Measurements from ENCODE around the gene B3GAT1. TPM values are rescaled to one million over a fixed set of nuclear protein-coding genes. Genes with fewer than 3 reads are reported as not detected.

Gene B3GAT1
- total RNA-seq, 2 donors from 2014 or later, result 20.6 to 29.5 TPM

DNA sequence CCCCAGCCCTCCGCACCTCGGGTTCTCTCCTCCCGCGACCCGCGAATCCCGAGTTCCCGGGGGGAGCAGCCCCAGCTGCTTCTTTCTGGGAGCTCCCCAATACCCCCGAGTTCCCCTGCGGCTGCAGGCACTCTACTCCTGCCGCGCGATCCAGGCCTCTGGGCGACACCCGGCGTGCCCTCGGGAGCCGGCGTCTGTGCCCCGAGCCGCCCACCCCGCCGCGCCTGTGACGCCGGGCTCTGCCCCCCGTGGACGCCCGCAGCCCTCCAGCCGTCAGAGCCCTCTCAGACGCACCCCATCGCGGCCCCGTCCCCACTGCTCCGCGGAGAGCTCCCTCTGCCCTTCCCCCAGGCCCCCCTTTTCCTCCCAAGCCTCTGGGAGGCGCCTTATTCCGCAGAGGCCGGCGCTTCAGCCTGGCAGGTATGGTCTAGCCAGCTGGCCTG, 79.8 kb downstream of the B3GAT1 start:
- Mint-ChIP-seq H3K27me3 (ENCODE audit: insufficient read depth) (peaks cover 53% of the 10 kb centered on the region), H3K27ac (no peak overlapping the region), H3K4me3 (peak overlapping the region; percentile 58), H3K36me3 (ENCODE audit: low read depth) (no peaks in the 10 kb centered on the region), H3K9me3 (no peaks in the 10 kb centered on the region), H3K4me1 (peaks cover 10% of the 10 kb centered on the region)
- no peaks in the 10 kb centered on the region for H3K9me3 ChIP-seq (ENCODE audit: control insufficient read depth, low read length)
- peaks cover 60% of the 10 kb centered on the region for H3K27me3 ChIP-seq (ENCODE audit: control insufficient read depth, insufficient read depth, low read length, poor library complexity, severe bottlenecking)
- H3K9ac ChIP-seq (ENCODE audit: extremely low read depth, low read length, poor library complexity, severe bottlenecking), result peak overlapping the region; percentile 11
- TF ChIP-seq, protein P1, sequence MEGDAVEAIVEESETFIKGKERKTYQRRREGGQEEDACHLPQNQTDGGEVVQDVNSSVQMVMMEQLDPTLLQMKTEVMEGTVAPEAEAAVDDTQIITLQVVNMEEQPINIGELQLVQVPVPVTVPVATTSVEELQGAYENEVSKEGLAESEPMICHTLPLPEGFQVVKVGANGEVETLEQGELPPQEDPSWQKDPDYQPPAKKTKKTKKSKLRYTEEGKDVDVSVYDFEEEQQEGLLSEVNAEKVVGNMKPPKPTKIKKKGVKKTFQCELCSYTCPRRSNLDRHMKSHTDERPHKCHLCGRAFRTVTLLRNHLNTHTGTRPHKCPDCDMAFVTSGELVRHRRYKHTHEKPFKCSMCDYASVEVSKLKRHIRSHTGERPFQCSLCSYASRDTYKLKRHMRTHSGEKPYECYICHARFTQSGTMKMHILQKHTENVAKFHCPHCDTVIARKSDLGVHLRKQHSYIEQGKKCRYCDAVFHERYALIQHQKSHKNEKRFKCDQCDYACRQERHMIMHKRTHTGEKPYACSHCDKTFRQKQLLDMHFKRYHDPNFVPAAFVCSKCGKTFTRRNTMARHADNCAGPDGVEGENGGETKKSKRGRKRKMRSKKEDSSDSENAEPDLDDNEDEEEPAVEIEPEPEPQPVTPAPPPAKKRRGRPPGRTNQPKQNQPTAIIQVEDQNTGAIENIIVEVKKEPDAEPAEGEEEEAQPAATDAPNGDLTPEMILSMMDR (conservative IDR thresholded peaks at IDR 0.05), result peak; percentile 25
- WGBS, 2 experiments (ENCODE audit: insufficient coverage in 1 of 2, insufficient read length in 1 of 2), result 1% methylated on average over 18 to 40 of the region's 40 CpGs
- DNase-seq, result peak; percentile 86
- peaks cover 3% of the 10 kb centered on the region for H3K4me1 ChIP-seq (ENCODE audit: control insufficient read depth, insufficient read depth, low read length)
- no peaks in the 10 kb centered on the region for H3K36me3 ChIP-seq (ENCODE audit: control insufficient read depth, insufficient read depth, low read length)
- no peak overlapping the region for H3K27ac ChIP-seq (ENCODE audit: low read depth, low read length)
- peak overlapping the region; percentile 76 for H3K4me3 ChIP-seq (ENCODE audit: low read length)

DNA sequence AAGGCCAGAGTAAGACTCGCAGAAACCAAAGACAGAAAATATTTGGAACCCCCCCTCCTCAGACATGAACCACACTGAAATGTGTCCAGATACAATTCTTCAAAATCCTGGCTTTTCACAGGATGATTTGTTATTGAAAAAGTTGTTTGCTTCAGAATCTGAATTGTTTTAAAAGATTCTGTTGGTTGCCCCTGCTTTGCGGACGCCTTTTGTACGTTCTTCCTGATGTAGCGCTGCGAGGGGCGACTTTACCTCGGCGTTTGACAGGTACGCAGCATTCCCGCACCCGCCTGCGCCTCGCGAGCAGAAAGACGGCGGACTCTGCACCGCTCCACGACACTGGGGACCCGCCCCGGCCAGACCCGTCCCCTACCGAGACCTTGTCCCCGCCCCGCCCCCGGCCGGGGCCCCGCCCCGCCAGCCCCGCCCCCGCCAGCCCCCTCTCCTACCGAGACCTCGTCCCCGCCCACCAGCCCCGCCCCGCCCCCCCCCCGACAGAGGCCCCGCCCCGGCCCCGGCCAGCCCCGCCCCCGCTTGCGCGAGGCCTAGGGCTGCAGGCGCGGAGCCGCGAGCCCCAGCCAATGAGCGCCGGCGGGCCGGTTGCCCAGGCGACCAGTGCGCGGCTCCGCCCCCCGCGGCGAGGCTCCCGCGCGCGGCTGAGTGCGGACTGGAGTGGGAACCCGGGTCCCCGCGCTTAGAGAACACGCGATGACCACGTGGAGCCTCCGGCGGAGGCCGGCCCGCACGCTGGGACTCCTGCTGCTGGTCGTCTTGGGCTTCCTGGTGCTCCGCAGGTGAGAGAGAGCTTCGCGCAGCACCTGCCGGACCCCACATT, 80.5 kb downstream of the B3GAT1 start, which contains the start of gene GLB1L2:
Gene GLB1L2, plus strand, starts transcription at position 635 of the 835 bp plus-strand sequence. Its CDS starts 74 bp downstream, at position 709.
- Mint-ChIP-seq H3K36me3 (ENCODE audit: low read depth) (no peaks in the 10 kb centered on the region), H3K9me3 (no peaks in the 10 kb centered on the region), H3K27me3 (ENCODE audit: insufficient read depth) (peaks cover 53% of the 10 kb centered on the region), H3K27ac (no peak within 1 kb of the TSS), H3K4me1 (peaks cover 10% of the 10 kb centered on the region), H3K4me3 (peak within 1 kb of the TSS; percentile 58)
- peaks cover 58% of the 10 kb centered on the region for H3K27me3 ChIP-seq (ENCODE audit: control insufficient read depth, insufficient read depth, low read length, poor library complexity, severe bottlenecking)
- no peak within 1 kb of the TSS for H3K27ac ChIP-seq (ENCODE audit: low read depth, low read length)
- TF ChIP-seq, protein P1 (conservative IDR thresholded peaks at IDR 0.05), result no peak
- WGBS, 2 experiments (ENCODE audit: insufficient coverage in 1 of 2, insufficient read length in 1 of 2), result 1 to 3% methylated on average over 24 to 65 of the region's 80 CpGs
- H3K36me3 ChIP-seq (ENCODE audit: control insufficient read depth, insufficient read depth, low read length), result no peaks in the 10 kb centered on the region
- no peaks in the 10 kb centered on the region for H3K9me3 ChIP-seq (ENCODE audit: control insufficient read depth, low read length)
- H3K4me1 ChIP-seq (ENCODE audit: control insufficient read depth, insufficient read depth, low read length), result peaks cover 3% of the 10 kb centered on the region
- peak; percentile 97 for DNase-seq
- H3K9ac ChIP-seq (ENCODE audit: extremely low read depth, low read length, poor library complexity, severe bottlenecking), result peak within 1 kb of the TSS; percentile 11
- H3K4me3 ChIP-seq (ENCODE audit: low read length), result peak within 1 kb of the TSS; percentile 76

DNA sequence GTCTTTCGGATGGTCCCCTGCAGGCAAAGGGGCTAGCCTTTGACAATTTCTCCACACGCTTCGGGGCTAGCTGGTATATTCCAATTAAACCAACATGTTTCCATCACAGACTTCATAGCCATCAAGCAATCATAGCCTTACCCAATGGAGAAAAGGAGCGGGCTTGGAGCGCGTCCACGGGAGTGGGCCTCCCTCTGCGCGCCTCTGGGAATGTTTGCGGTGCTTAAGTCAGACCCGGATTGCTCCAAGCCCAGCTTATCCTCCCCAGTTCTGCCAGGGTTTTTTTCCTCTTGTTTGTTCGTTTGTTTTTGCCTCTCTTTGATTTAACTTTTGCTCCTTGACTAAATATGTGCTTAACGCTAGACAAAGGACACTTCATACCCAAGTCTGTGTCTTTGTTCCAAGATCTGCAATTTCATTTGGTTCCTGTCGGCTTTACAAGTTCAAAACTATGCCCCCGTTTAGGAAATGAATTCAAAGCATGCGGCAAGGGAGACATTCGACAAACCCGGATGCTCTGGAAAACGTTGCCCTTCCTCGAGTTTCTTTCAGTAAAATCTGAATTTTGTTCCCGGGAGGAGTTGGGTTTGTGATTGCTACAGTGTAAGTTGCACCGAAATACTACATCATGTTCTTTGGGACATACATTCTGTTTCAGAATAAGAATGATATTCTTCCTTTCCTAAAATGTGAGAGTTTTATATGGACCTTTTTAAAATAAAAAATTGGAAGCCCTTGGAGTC, 81.3 kb downstream of the B3GAT1 start:
- H3K9me3 ChIP-seq (ENCODE audit: control insufficient read depth, low read length), result no peaks in the 10 kb centered on the region
- H3K4me1 ChIP-seq (ENCODE audit: control insufficient read depth, insufficient read depth, low read length), result peaks cover 3% of the 10 kb centered on the region
- Mint-ChIP-seq H3K4me1 (peaks cover 10% of the 10 kb centered on the region), H3K27ac (no peak overlapping the region), H3K27me3 (ENCODE audit: insufficient read depth) (peaks cover 52% of the 10 kb centered on the region), H3K36me3 (ENCODE audit: low read depth) (no peaks in the 10 kb centered on the region), H3K4me3 (peak overlapping the region; percentile 58), H3K9me3 (no peaks in the 10 kb centered on the region)
- H3K36me3 ChIP-seq (ENCODE audit: control insufficient read depth, insufficient read depth, low read length), result no peaks in the 10 kb centered on the region
- DNase-seq, result peak; percentile 61
- TF ChIP-seq, protein P1 (conservative IDR thresholded peaks at IDR 0.05), result no peak
- peak overlapping the region; percentile 73 for H3K4me3 ChIP-seq (ENCODE audit: low read length)
- H3K9ac ChIP-seq (ENCODE audit: extremely low read depth, low read length, poor library complexity, severe bottlenecking), result no peak overlapping the region
- 49 to 51% methylated on average over 18 to 22 of the region's 22 CpGs for WGBS, 2 experiments (ENCODE audit: insufficient coverage in 1 of 2, insufficient read length in 1 of 2)
- H3K27me3 ChIP-seq (ENCODE audit: control insufficient read depth, insufficient read depth, low read length, poor library complexity, severe bottlenecking), result peaks cover 54% of the 10 kb centered on the region
- no peak overlapping the region for H3K27ac ChIP-seq (ENCODE audit: low read depth, low read length)

Other genes with a start within 250 kb of the B3GAT1 start
- gene NCAPD3, start 188.3 kb downstream of the B3GAT1 start, total RNA-seq, result 10 to 100 TPM; 42.6 to 45.5 TPM
- 10 to 100 TPM; 32.5 to 33.6 TPM for gene VPS26B, start 187.6 kb downstream of the B3GAT1 start, total RNA-seq
- 10 to 100 TPM; 61.3 to 81.6 TPM for gene THYN1, start 158.9 kb downstream of the B3GAT1 start, total RNA-seq
- gene ACAD8, start 158.7 kb downstream of the B3GAT1 start, total RNA-seq, result 10 to 100 TPM; 35.3 to 37.2 TPM
- 1 to 10 TPM; 2.3 to 7.1 TPM for gene GLB1L3, start 135.9 kb downstream of the B3GAT1 start, total RNA-seq
- gene GLB1L2, start 80.3 kb downstream of the B3GAT1 start, total RNA-seq, result 10 to 100 TPM in 1 of 2 donors, 1 to 10 TPM in 1; 9.9 to 12.5 TPM

Data from endodermal cell (in vitro differentiated cells).